Measurements from ENCODE around the gene SCT.

Gene SCT

DNA sequence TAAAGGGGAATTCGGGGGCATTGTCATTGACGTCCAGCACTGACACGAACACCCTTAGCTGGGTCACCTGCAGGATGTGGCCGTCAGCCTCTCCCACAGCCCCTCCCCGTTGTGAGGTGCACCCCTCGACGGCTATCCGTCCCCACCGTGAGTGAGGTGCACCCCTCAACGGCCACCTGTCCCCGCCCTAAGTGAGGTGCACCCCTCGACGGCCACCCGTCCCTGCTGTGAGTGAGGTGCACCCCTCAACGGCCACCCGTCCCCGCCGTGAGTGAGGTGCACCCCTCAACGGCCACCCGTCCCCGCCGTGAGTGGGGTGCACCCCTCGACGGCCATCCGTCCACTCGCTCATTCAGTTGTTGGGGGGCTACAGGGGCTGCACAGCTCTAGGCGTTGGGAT lies 5.1 kb downstream of the SCT start:
- no peak for DNase-seq

GRCh38 chr11:620935-621814 lies 5.8 kb downstream of the SCT start:
- no peak for DNase-seq

DNA sequence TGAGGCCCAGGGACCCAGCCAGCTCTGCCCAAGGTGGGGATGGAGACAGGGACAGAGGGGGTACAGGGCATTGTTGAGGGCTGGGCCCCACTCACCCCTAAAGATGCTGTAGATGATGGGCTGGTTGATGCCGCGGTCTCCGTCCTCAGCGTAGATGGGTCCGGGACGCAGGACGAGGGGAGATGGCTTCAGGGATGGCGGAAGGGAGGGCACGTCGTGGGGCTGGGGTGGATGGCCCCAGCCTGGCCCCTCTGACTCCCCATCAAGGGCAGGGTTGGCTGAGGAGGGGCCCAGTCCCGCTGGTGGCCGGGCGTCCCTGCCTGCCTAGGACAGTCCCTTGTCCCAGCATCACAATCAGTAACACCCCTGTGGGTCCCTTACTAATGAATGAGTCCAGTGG lies 6.8 kb downstream of the SCT start:
- DNase-seq: no peak

DNA sequence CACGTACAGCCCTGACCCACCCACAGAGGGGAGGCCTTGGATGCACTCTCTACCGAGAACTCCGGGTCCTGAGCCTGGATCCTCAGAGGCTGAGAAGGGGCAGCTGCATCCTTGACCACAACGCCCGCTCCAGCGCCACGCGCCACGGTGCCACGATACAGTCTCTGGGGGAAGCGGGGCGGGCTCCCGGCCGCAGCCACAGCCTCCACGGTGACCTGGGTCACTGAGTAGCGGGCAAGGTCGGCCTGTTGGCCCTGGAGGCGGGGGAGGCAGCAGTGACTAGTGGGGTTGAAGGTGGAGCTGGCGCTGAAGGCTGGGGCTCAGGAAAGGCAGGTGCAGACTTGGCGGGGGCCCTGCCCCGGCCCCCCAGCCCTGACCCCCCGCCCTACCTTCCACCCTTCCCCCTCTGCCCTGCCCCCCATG lies 7.3 kb downstream of the SCT start:
- DNase-seq: no peak

- DNase-seq: no peak
These were observed 7.9 kb downstream of the SCT start for GRCh38 chr11:618856-619627.

DNA sequence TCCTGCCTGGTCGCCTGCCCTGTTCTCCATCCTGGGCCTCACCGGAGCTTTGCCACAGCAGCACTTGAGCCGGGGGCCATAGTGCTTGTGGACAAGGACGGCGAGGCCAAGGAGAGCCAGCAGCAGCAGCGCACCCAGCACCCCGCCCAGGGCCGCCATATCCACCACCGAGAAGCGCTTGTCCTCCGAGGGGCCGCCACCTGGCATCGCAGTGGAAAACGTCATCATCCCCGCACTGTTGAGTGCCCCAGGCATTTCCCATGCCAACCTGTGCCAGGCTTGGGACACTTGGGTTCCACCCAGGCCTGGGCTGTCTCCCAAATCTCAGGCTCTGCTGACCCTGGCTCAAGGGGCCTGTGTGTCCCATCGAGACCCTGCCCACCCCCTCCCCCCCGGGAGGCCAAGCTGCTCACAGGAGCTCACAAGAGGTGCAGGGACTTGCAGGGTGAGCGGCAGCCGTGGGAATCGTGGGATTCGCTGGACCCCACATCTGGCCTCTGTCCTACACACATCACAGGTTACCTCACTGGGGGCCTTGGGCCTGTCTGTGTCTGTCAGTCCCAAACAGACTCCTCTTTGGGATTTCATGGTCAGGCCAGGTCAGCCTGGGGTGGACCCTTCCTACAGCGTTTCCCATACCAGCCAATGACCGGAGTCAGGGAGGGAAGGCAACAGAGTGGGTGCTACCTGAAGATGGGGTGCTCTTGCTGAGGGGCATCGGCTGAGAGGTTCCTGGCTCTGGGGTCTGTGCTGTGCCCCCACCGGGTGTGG lies 8.9 kb downstream of the SCT start:
- DNase-seq: no peak

DNA sequence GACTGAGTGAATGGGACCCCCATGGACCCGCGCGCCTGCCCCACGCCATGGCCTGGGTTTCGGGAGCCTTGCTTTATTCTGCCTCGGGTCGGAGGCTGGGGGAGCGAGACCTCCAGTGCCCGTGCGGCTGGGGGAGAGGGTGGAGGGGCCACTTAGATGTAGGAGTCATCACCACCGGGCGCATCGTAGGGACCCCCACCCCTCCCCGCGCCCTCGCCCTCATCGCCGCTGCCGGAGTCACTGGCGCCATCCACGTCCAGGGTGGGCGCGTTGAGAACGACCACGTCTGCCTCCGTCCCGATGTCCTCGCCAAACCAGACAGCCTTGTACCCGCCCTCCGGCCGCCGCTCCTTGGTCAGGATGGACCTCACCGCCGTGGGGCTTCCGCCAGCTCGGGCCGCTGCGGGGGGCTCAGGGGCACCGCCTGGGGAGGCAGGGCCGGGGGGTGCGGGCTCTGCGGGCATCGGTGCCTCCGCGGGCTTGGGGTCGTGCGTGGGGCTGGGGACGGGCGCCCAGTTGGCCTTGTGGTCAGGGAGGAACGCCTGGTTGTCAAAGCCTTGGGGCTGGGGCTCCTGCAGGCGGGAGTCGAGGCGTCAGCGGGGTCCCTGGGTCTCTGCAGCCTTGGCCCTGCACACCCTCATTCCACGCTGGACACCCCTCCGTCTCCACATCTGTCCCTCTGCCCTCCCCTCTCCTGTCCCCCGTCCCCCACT lies 9.6 kb downstream of the SCT start:
- no peak for DNase-seq

GRCh38 chr11:616320-617198 lies 10.4 kb downstream of the SCT start:
- no peak for DNase-seq

- DNase-seq: peak; percentile 94
These were observed 11.3 kb downstream of the SCT start, which contains the start of gene IRF7 for GRCh38 chr11:615504-616319. Gene IRF7 (minus strand): TSS chr11:615950. CDS start chr11:615364, 586 bp downstream.

DNA sequence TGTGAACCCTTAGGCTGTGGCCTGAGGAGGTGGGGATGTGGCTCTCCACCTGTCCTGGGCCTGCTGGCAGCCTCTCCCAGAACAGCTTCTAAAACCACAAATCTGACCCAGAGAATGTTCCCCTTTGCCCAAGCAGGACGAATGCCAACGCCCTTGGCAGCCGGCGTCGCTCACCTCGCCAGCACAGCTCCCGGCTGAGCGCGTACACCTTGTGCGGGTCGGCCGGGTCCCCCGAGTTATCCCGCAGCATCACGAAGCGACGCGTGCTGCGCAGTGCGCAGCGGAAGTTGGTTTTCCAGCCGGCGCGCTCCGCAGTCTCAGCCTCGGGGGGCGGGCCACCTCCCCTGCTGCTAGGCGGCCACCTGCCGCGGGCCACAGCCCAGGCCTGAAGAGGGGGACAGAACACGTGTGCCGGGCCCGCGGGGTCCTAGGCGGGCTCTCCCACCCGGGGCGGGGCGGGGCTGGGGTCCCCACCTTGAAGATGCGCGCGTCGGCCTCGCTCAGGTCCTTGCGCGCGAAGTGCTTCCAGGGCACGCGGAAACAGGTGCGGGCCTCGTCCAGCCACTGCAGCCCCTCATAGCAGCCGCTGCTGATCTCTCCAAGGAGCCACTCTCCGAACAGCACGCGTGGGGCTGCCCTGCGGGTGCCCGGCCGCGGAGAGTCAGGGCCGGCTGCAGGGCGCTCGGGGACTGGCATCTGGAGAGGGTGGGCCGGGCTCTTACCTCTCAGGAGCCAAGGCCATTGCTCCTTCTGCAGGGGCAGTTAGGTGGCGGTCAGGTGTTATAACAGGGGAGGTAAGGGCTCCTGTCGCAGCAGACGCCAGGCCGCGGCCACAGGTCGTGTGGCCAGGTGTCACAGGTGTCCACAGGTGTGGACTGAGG lies 12.1 kb downstream of the SCT start:
- no peak for DNase-seq

DNA sequence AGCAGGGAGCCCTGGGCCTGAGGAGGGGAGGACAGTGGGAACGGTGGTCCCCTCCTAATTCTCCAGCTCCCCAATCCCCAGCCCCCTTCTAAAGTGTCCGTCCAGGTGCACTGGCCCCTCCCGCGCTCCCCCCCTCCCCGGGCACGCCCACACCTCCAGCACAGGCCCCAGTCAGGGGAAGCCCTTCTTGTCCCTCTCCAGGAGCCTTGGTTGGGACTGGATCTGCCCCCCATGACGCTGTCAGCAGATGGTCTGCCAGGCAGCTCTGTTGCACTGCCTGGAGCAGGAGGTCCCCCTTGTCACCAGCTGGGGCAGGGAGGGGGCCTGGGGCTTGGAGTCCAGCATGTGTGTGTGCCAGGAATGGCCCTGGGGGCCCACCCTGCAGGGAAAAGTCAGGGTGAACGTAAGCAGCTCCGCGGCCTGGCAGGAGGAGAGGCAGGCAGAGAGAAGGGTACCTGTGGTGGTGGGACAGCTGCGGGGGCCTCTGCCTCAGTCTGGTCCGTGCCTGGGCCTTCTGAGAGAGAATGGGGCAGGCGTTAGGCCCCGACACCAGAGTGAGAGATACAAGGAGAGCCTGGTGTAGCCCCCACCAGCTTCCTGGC lies 12.9 kb downstream of the SCT start:
- peak; percentile 13 for DNase-seq

DNA sequence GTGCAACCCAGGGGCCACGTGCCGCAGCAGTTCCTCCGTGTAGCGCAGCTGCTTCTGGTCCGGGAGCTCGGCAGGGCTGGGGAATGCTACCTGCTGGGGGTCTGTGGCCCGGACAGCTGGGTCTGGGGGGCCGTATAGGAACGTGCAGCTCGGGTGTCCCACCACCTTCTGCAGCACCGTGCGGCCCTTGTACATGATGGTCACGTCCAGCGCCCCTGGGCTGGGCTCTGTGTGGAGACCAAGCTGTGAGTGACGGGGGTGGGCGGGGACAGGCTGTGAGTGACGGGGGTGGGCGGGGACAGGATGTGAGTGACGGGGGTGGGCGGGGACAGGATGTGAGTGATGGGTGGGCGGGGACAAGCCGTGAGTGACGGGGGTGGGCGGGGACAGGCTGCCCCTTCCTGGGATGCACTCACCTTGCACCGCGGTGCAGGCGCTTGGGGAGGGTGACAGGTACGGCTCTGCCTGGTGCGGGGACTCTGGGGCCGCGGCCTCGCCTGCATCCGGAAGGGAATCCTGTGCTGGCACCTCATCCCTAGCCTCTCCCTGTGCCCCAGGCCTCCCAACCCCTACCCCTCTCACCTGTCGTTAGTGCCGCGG lies 13.5 kb downstream of the SCT start:
- DNase-seq: peak; percentile 98

DNA sequence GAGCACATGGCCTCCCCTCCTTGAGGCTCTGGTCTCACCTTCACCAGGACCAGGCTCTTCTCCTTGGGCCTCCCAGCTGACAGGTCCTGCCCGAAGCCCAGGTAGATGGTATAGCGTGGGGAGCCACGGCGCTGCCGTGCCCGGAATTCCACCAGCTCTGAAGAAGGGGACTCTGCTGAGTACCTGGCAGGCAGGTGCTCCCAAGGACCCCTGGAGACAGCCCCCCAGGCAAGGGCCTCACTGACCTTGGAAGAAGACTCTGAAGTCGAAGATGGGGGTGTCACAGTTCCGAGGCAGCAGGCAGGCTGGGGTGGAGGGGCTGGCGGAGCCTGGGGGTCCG lies 14.1 kb downstream of the SCT start:
- DNase-seq: no peak

DNA sequence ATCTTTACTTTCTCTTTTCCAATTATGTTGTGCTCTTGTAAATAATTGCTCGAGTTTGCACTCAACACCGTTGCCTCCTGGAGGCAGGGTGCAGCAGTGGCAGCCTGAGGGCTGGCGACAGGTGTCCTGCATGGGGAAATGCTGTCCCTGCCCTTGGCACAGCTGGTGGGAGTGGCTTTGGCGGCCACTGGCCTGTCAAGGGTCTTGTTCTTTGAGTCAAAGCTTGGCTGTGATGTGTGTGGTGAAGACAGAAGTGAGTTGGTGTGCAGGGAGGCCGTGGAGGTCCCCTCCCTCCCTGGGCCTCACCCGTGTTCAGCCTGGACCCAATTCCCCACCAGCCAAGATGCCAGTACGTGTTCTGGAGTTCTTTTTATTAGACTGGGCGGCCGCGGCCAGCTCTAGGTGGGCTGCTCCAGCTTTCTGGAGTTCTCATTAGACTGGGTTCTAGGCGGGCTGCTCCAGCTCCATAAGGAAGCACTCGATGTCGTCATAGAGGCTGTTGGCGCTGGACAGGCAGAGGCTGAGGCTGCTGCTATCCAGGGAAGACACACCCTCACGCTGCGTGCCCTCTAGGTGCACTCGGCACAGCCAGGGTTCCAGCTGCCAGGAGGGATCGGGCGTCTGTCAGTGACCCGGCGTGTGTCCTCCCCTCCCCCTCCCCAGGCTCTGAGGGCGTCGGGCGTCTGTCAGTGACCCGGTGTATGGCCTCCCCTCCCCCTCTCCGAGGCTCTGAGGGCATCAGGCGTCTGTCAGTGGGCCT lies 14.6 kb downstream of the SCT start:
- DNase-seq: peak; percentile 25

DNA sequence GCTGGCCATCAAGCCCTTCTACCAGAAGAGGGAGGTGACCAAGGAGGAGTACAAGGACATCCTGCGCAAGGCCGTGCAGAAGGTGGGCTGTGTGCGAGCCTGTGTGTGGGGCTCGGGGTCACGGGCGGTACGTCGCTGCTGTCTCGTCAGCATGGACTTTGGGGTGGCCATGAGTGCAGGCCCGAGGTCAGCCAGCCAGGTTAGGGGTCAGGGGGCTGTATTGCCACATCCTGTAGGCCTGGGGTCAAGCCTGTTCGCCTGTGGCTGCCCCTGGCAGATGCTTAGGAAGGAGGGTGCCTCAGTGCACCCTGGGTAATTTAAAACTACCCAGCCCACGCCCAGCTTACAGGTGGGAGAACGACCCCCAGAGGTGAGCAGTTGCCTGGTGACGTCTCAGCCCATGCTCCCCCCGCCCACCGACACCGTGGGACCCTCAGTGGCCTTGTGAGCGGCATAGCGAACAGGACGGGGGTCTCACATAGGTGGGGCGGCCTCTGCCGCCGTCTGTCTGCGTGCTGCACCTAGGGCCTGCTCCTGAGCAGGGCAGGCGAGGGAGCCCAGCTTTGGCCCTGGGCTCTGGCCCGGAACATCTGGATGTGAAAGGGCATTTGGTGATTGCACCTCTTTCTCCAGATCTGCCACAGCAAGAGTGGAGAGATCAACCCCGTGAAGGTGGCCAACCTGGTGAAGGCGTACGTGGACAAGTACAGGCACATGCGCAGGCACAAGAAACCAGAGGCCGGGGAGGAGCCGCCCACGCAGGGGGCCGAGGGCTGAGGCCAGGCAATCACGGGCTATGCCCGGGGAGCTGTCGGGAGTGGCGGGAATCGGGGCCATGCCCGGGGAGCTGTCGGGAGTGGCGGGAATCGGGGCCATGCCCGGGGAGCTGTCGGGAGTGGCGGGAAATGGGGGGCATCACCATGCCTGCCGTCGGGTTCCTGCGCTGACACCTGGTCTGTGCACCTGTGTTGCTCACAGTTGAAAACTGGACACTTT lies 15.7 kb downstream of the SCT start:
- DNase-seq: no peak

GRCh38 chr11:610146-610801 lies 16.7 kb downstream of the SCT start:
- DNase-seq: no peak
